ENCODE measurements around the gene PPIB. TPM values are rescaled to one million over a fixed set of nuclear protein-coding genes. Genes with fewer than 3 reads are reported as not detected.
"Not testable (repeated sequence)": the region's sequence is repeated elsewhere in the genome, so short reads cannot be mapped to it uniquely, and the experiment has no call there.

Gene PPIB
- total RNA-seq, 1 donor from 2014 or later: 177 TPM

DNA sequence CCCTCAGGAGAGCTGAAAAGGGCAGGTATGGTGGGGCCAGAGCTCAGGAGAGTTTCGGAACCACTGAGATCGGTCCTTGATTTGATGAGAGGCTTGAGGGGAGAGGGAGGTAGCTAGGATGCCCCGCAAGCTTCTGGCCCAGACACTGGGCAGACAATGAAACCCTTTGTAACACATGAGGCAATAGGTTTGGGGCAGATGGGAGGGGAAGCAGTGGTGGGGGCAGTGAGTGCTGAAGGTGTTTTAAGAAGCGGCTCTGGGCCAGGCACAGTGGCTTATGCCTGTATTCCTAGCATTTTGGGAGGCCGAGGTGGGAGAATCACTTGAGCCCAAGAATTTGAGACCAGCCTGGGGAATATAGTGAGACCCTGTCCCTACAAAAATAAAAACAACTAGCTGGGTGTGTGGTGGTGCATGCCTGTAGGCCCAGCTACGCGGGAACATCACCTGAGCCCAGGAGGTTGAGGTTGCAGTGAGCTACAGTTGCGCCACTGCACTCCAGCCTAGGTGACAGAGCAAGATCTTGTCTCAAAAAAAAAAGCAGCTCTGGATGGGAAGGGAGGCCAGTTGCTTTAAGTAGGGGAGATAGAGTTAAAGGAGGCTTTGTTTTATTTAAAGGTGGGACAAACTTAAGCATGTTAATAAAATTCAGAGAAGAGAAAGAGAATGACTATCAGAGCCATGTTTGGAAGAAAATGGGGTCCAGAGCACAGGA, 20.9 kb downstream of the PPIB start:
- DNase-seq: no peak

GRCh38 chr15:64138331-64138941, 24.4 kb downstream of the PPIB start:
- DNase-seq: no peak

GRCh38 chr15:64137226-64137833, 25.5 kb downstream of the PPIB start:
- DNase-seq: no peak

DNA sequence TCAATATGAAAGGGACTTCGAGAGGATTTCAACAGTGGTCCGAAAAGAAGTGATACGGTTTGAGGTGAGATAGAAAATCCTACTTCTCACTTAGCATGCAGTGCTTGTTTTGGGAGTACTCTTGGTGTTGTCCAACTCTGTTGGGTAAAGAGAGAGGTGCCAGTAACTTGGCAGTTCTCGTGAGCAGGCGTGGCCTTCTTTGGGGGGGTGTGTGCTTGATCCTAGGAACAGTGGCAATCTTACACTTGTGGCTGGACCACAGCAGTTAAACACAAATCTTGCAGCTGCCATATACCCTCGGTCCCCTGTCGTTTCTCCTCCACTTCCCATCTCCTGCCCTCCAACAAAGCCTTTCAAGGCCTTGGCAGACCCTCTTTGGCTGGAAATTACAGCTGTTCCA, 26.5 kb downstream of the PPIB start:
- DNase-seq: no peak

GRCh38 chr15:64134345-64134829, 28.4 kb downstream of the PPIB start:
- peak; percentile 42 for DNase-seq

DNA sequence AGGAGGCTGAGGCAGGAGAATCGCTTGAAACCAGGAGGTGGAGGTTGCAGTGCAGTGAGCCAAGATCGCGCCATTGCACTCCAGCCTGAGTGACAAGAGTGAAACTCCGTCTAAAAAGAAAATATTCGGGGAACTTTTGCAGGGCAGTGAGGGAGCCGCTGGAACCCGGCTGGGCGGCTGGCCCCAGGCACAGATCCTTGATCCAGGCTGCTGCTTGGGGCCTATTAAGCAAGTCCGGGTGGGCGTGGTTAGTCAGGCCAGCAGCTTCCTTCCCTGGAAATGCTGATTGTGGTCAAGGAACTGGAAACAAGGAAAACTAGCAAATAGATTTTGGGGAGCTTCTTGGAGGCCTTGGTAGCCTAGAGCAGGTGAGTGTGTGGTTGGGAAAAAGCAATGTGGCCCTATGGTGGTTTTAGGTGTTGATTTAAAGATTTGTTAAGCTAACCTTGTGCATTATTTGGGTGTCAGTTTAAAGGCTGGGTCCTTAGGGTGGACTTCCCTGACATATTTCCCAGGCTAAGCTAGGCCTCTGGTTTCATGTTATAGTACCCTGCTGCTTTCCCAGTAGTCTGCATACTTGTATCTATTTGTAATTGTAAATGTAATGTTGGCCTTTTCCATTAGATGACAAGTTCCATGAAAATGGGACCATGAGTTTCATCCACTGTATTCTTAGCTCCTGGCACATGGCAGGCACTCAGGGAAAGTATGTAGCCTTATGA, 29.0 kb downstream of the PPIB start:
- DNase-seq: no peak

- DNase-seq: no peak
These were observed 30.6 kb downstream of the PPIB start for GRCh38 chr15:64132217-64132616.

DNA sequence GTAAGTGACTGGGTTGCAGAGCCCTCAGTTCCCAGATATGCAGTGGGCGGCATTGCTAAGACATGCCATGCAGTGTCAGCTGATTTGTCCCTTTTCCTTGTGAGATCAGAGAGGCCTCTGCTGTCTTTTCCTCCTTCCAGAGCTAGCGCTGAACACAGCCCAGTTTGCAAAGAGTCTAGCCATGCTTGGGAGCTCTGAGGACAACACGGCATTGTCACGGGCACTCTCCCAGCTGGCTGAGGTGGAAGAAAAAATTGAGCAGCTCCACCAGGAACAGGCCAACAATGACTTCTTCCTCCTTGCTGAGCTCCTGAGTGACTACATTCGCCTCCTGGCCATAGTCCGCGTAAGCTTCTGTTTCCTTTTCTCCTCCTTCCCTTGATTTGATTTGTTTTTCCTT, 31.3 kb downstream of the PPIB start:
- DNase-seq: no peak

GRCh38 chr15:64130159-64130558, 32.7 kb downstream of the PPIB start:
- DNase-seq: no peak

GRCh38 chr15:64127521-64128270, 35.1 kb downstream of the PPIB start:
- DNase-seq: no peak

DNA sequence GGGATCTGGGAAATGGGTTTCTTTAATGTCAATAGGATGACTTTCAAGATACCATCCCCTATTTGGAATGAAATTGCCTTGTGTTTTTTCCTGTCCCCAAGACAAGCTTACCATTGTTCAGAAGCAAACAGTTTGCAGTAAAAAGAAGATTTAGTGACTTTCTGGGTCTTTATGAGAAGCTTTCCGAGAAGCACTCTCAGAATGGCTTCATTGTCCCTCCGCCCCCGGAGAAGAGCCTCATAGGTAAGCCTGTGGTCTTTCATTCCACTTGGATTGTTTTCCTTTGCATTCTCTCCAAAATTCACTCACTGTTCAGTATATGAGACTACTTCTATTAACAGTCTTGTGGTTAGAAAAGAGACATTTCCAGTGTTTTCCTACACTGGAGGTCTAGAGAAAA, 36.8 kb downstream of the PPIB start:
- no peak for DNase-seq

DNA sequence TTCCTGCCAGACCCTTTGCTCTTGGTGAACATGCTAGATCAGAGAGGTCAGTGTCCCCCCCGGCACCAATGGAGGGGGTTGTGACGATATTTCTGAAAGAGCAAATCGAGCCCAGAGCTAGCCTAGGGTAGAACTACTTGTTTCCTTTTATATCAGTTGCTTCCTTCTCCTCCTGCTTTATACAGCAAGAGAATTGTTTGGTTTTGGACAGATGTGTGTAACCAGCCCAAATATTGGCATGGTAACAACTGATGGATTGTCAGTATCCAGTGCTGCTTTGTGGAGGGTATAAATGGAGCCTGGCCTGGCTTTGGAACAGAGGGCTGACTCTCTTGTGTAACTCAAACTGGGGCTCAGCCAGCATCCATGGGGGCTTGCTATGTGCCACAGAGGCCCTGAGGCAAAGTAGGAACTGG, 39.9 kb downstream of the PPIB start:
- no peak for DNase-seq

DNA sequence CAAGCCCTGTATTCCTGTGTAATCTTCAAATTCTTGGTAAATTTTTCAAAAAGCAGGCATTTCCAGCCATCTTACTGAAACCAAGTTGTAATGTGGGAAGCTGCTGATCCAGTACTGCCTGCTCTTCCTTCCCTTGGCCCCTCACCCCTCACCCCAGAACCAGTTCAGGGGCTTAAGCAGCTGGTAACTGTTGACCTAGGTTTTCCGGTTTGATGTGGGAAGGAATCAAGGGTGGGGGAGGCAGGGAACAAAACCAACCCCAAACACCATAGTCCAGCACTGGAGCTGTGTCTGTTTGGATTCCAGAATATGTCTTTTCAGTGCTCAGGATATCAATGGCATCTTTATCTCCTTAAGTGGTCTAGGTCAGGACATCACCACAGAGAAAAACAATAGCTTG, 40.4 kb downstream of the PPIB start:
- DNase-seq: no peak

DNA sequence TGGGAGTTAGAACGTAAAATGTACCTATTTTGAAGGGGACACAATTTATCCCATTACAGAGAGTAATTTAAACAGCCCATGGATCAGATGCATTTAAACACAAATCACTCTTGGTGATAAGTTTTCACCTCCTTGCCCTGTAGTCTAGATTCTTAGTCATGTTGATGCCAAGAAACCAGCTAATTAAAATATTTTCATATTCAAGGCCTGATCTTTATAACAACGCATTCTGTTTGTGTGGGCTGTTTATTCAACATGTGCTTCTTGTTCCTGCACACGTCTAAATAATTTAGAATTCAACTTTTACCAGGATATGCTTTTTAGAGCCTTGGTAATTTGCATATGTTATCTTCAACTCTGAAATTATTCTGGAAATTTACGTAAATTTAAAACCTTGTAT, 41.2 kb downstream of the PPIB start:
- DNase-seq: no peak

GRCh38 chr15:64120322-64120721, 42.5 kb downstream of the PPIB start:
- DNase-seq: not testable (repeated sequence)

DNA sequence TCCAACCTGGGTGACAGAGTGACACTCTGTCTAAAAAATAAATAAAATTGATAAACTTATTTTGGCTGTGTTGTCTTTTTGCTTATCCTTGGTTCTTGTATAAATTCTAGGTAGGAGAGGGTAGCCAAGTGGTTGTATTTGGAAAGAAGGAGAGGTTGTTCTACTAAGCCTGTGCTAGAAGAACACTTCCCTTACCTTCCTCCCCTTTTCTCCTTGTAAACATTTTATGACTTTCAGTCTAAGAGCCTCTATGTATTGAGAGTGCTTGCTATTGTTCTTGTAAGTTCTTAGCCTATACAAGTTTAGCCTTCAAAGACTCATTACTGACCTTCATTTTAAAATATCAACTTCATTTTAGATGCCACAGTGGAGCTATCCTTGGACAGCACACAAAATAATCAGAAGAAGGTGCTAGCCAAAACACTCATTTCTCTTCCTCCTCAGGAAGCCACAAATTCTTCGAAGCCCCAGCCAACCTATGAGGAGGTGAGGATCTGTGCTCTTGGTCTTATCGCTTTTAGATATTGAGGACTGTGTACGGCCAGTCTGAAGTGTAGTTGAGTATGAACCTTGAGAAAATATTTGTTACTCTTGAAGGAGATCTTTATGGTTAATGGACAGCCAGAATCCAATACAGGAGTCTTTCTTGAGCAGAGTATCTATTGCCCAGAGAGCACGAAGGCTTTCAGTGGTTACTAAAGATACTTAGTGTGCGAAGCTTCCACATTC, 44.9 kb downstream of the PPIB start:
- no peak for DNase-seq

DNA sequence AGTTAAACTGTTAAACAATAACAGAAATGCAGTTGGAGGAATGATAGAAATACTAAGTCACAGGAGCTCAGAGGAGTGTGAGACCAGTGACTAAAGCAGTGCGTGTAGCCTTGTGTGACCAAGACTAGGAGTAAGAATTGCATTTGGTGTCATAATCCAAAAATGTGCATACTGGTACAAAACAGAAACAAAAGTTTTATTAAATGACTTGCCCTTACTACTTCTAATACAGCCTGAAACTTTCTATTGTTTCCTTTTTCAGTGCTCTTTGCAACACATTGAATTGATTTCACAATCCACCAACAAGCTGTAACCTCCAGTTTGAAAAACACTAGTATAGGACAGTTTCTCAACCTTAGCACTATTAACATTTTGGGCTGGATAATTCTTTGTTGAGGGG, 49.9 kb downstream of the PPIB start:
- no peak for DNase-seq

DNA sequence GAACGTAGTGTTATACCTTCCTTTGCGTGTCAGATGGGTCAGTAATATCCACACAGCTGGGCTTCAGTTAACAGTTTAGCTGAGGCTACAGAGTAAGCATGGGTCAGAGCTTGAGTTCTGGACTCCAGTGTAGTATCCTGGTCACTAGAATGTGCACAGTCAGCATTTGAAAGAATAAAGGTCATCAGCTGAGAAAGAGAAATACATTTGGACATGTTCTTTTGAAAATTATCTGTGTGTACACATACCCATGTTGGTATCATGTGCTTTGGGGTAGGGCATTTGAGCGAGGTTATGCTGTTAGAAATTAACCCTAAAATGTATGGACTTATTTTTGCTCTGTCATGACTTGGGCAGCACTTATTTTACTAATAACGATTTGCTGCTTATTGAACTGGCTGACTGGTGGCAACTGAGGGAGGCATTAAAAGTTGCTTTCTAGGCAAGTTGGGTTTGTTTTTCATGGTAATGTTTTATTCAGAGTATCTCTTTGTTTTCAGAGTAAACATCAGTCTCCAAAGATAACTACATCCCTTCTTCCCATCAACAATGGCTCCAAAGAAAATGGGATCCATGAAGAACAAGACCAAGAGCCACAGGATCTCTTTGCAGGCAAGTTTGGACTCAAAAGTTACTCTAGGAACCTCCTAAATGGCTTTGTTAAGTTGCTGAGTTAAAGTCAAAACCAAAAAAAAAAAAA, 50.6 kb downstream of the PPIB start:
- no peak for DNase-seq

GRCh38 chr15:64111679-64112050, 51.2 kb downstream of the PPIB start:
- no peak for DNase-seq

DNA sequence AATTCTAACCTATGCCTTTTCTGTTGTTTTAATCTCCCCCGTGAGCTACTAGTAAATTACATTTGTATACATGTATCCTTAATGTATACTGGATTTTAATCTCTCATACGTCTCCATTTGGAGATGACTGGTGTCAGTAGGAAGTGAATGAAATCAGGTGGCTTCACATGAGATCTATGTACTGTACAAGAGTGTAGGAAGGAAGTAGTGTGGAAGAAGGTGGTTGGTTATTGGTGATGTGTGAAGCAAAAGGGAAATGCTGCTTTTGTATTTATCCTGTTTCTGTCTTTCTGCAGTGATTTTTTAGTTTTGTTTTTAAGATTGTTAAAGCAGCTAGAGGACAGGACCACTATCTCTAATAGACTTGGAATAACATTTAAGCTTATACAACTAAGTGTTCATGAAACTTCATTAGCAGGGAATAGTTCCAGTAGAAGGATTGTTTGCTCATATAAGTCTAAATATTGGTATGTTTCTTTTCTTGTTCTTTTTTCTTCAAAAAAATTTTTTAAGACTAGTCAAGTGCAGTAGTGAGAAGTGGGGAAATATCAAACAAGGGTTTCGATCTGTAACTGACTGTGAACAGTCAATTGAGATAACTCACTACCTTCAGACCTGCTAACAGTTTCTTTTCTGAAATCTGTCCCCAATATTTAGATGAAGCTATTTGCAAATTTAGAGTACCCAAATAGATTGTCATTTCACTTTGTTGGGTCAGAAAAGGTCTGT, 51.7 kb downstream of the PPIB start:
- no peak for DNase-seq

All from tongue (tissue), 2 donors.